Right renal cortex interstitium (tissue), 3 donors: ENCODE results near the gene FNBP1L. TPM values are rescaled to one million over a fixed set of nuclear protein-coding genes. Genes with fewer than 3 reads are reported as not detected.
A peak's percentile ranks its signal among the peaks of the same experiment; 100 is the strongest.

Experiments
- DNase-seq, 3 donors: peaks; one replicate each; pipeline ENCODE4 v3.0.0-alpha.2; 2013; ENCODE audit warnings: low read depth in 3 of 3, low spot score in 2 of 3
- polyA plus RNA-seq, 3 donors: library from polyadenylated mRNA; unstranded; fragments of 120-200 nt; gene quantifications; one replicate each; pipeline ENCODE4 v1.2.1, GENCODE V29; 2013; ENCODE audit not compliant: insufficient read length in 3 of 3

FNBP1L gene
- 100 to 1,000 TPM; 113 to 123 (median 118) TPM for polyA plus RNA-seq

DNA sequence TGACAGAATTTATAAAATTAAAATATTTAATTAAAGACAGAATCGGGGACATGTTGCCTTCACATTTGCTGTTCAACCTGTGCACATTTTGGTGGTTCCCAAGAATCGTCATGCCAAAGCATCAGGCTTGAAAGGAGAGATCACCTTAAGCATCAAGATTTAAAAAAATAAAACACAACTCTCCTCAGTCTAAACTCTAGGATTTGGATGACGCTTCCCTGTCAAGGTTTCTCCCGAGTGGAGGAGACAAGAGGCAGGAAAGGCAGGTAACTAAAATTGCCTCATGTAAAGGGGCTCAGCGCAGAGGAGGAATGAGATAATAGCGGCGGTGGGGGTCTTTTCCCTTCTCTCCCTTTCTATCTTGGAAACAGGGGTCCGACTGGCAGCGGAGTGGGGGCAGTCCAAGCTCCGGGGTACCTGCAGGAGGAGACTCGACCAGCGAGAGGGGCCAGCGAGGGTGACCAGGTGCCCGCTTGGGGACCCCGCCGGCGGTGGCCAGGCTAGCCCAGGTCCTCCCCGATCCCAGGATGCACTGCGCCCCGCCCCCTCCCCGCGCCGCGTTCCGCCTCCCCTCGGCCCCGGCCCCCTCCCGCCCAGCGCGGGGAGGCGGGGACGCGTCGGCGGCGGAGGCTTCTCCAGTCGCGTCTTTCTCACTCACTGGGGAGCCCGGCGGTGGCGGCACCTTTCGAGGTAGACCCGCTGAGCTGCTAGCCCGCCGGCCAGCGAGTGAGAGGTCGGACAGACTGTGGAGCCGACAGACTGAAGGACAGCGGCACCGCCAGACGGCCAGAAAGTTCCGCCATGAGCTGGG, at the start of gene FNBP1L:
TSS of gene FNBP1L (plus strand) at position 638 of the 811 bp plus-strand sequence. CDS start at position 802, 164 bp downstream.
- DNase-seq: peak in 2 of 3 donors; percentile 38 to 82

DNA sequence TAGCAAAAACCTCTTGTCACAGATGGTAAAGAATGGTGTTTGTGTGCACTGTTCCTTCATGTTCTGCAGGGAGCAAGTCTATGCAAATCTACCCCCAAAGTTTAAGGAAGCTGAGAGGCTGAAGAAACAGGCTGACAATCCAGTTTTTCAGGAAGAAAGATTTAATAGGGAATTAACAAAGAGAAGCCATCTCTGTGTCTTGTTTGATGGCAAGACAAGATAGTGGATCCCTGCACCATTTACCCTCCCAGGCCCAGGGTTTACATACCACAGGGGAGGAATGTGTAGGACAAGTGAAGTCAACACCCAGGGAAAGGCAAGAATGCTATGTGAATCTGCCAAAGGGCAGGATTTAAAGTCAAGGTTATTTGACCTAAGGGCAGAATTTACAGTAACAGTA, 48.1 kb upstream of the FNBP1L start:
- no peak for DNase-seq

DNA sequence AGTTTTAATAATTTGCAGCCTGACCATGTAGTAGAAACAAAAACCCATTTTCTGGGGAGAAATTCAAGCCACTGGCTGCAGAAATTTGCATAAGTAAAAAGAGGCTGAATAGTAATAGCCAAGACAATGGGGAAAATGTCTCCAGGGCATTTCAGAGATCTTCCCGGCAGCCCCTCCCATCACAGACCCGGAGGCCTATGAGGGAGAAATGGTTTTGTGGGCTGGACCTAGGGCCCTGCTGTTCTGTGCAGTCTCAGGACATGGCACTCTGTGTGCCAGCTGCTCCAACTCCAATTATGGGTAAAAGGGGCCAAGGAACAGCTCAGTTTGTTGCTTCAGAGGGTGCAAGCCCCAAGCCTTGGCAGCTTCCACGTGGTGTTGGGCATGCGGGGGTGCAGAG, 39.7 kb upstream of the FNBP1L start:
- DNase-seq: no peak

DNA sequence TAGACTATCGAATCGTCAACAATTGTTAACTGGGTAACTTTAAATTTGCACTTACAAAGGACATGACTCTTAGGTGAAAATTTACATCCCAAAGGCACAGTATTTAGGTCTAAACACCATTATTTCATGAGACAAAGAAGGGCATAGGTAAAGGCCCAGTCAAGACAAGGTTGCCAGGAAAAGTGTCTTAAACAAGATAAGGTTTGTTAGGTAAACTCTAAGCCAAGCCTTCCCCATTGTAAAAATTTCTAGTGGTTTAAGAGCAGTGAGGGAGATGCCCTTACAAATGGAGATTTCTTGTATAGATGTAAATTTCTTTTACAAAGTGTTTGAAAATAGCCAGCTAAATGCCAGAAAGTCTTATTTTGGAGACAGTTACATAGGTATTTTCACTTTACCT, 36.9 kb upstream of the FNBP1L start:
- no peak for DNase-seq

DNA sequence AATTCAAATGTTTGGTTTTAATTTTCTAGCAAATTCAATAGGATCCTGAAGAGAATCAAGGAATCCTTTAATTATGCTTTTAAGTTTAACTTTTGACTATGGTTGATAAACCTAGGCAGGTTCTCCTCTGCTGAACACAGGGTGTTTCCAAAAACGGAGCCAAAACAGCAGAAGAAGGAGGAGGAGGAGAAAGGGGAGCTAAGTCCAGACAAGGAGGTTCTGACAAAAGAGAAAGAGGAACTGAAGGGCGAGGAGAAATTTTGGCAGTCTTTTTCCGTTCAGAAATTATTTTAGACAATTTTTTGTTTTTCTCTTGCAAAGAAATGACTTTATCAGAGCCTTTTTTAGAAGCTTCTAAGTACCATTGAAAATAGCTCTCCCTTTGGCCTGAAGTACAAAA, 33.2 kb upstream of the FNBP1L start:
- DNase-seq: no peak

DNA sequence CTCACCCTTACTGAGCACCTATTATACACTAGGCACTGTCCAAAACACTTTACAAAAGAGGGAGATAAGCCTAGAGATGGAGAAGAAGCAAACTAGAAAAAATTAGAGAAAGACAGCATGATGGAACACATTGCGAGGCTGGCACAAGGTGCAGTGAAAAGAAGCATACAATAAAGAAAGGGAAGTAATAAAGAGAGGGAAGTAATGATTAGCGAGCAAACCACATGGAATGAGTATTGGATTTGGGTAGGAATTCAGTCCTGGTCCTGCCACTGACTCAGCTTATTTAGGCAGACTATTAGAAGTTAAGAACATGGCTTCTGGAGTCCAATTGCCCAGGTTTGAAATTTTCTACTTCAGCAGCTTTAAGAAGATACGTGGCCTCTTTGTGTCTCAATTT, 32.6 kb upstream of the FNBP1L start:
- DNase-seq: no peak

DNA sequence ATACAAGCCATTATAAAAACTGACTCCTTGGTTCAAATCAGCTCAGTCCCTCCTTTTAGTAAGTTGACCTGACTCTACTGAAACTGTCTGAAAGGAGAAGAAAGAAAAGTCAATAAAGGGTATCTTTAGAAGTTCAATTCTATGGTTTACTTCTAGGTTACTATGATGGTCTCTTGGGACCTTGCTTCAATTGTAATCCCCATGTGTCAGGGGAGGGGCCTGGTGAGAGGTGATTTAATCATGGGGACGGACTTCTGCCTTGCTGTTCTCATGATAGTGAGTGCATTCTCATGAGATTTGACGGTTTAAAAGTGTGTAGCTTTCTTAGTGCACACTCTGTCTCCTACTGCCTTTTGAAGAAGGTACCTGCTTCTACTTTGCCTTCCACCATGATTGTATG, 31.7 kb upstream of the FNBP1L start:
- no peak for DNase-seq

DNA sequence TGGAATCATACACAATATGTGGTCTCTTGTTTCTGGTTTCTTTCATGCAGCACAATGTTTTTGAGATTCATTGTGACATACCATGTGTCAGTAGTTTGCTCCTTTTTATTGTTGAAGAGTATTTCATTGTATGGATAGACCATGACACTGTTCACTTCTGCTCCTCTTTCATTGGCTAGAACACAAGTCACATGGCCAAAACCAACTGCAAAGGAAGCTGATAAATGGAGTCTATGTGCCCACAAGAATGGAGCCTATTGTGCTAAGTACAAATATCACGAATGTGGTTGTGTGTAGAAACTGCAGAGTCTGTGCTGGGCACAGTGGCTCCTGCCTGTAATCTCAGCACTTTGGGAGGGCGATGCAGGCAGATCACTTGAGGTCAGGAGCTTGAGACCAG, 28.6 kb upstream of the FNBP1L start:
- no peak for DNase-seq

DNA sequence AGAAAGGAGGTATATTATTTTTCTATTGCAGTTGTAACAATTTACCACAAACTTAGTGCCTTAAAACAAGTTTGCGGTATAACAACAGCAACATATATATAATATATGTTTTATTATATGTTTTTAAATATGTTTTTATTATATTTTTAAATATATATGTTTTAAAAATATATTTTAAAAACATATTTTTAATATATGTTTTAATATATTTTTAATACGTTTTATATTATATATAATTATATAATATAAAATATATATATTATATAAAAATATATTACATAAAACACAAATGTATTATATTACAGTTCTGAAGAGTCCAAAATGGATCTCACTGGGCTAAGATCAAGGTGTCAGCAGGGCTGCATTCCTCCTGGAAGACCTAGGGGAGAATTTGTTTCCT, 27.5 kb upstream of the FNBP1L start:
- DNase-seq: no peak

DNA sequence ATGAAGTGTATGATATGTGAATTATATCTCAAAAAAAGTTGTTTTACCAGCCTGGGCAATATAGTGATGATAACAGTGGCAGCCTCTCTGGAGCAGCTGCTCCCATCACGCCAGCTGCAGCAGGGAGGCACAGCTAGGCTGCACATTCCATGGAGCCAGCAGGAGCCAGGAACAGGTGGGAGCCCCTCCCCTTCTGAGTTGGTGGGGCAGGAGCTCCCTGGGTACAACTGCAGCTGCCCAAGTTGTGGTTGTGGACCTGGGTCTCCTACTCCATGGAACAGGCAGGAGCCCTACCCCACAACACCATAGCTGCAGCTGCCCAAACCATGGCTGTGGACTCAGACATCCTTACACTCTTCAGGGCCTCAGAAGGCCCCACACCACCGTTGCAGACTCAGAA, 21.7 kb upstream of the FNBP1L start:
- DNase-seq: no peak

DNA sequence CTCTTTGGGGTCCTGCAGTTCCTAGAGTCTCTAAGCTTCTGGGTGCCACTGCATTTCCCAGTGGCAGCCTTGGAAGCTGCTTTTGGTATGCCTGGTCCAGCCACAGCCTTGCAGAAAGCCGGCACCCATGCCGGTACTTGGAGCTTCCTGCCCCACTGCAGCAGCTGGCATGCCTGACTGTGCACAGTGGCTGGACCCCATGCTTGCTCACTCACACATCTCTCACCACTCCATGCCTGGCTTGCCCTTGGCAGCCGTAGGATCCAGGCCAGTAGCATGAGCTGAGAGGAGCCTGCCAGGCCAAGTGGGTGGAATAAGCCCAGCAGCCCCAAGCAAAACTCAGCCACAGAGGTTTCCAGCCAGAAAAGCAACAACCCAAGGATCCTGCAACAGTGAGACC, 20.3 kb upstream of the FNBP1L start:
- no peak for DNase-seq

DNA sequence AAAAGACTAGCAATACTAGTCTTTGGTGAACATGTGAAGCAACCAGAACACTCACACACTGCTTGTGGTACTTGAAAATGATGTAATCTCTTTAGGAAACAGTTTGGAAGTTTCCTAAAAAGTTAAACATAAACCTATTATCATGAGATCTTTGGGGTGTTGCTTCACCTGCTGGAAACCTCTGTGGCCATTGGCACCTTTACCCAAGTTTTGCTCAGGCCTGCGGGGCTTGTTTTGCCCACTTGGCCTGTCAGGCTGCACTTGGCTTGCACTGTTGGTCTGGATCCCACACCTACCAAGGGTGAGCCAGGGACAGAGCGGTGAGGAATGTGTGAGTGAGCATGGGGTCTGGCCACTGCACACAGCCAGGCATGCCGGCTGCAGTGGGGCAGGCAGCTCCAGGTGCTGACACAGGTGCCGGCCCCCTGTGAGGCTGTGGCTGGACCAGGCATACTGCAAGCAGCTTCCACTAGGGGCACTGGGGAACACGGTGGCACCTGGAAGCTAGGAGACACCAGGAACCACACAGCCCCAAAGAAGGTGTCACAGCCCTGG, 14.4 kb upstream of the FNBP1L start:
- no peak for DNase-seq

DNA sequence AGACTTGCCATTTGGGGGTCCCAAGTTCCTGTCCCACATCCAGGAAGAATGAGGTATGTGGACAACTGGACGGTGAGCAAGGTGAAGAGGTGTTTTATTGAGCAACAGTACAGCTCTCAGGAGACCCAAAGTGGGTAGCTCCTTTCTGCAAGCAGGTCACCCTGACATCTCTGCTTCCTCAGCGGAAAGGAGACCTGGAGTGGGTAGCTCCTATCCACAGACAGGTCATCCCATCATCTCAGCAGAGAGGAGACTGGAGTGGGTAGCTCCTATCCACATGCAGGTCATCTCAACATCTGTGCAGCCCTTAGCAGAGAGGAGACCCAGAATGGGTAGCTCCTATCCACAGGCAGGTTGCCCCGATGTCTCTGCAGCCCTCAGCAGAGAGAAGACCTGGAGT, 13.8 kb upstream of the FNBP1L start:
- DNase-seq: no peak

DNA sequence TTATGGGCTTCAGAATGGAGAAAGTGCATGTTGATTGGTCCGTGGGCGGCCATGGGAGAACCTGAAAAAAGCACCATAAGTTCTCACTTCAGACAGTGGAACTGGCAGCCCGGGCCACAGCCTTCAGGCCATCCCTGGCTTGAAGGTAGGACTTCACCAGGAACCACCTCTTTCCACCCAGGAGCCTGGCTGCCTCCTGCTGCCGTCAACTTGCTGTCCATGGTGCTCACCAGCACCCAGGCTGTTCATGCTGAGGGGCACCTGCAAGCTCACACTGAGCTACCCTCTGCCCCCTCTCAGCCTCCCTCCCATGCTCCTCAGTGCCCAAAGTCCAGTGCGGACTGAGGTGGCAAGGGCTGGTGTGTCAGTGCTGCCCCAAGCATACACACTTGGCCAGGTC, 12.9 kb upstream of the FNBP1L start:
- DNase-seq: no peak

DNA sequence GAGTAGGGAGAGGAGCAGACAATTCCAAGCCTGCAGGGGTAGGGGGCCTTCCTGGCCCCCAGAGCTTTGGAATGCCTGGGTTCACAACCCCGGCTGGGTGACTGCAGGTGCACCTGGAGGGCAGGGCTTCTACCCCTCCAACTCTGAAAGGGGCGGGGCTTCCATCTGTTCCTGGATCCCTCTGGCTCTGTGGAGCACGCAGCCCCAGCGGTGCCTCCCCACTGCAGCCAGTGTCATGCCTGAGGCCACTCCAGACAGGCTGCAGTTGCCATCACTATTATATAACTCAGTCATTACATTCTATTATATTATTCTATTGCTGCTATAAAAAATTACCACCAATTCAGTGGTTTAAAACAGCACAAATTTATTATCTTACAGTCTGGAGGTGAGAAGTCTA, 12.5 kb upstream of the FNBP1L start:
- DNase-seq: no peak

DNA sequence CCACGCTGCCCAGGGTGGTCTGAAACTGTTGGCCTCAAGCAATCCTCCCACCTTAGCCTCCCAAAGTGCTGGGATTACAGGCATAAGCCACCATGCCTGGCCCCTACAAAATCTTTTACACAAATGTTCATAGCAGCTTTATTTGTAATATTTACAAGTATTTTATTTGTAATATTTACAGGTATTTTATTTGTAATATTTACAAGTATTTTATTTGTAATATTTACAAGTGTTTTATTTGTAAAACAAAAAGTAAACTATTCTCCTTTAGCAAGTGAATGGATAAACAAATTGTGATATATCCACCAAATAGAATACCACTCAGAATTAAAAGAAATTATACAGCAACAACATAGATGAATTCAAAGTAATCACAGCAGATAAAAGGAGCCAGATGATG, 11.4 kb upstream of the FNBP1L start:
- no peak for DNase-seq

DNA sequence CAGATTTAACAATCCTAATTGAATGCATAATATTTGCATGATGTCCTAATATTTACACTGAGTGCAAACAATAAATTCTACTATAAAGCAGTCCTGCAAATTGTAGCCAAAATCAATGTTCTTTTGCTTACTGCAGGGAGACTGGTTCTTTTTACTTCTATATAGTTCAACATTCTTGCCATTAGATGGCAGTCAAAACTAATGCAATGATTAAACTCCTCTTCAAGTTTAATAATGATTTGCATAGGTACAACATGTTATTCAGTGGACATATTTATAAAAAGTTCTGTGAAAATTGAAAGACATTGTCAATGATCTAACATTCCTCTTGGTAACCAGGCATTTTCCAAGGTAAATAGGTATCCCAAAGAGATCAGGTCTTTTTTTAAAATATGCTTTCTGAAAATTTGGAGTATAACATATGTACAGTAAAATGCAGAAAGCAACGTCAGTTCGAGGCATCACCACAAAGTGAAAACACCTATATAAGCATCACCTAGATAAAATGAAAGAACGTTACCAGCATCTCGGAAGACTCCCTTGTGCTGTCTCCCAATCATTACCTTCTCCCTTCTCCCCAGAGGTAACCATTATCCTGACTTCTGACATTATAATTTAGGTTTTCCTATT, 9.8 kb upstream of the FNBP1L start:
- DNase-seq: peak in 2 of 3 donors; percentile 27 to 46

DNA sequence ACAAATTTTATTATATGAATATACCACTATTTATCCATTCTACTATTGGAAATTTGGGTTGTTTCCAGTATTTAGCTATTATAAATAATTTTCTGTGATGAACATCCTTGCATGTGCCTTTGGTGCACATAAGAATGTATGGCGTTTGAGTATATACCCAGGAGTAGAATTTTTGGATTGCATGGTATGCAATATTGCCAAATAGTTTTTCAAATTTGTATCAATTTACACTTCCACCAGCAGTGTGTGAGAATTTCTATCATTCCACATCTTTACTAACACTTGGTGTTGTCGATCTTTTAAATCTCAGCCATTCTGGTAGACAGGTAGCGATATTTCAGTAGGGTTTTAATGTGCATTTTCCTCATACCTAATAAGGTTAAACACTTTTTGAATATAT, 9.2 kb upstream of the FNBP1L start:
- DNase-seq: no peak

DNA sequence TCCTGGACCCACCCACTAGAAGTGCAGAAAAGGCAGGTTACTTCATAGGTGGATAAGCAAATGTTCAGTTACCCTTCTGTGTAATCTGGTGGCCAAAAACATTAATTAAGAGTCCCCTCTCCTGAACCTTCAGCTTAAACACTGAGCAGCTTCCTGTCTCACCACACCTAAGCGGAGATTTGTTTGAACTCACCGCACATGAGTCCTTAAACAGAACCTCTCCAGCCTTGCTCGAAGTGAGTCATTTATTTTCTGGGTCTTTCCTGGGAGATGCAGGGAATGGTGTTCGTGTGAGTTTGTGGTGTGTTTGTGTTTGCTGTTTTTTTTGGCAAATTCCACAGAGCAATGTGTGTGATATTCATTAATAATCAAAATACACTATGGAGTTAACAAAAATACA, 7.6 kb upstream of the FNBP1L start:
- no peak for DNase-seq

DNA sequence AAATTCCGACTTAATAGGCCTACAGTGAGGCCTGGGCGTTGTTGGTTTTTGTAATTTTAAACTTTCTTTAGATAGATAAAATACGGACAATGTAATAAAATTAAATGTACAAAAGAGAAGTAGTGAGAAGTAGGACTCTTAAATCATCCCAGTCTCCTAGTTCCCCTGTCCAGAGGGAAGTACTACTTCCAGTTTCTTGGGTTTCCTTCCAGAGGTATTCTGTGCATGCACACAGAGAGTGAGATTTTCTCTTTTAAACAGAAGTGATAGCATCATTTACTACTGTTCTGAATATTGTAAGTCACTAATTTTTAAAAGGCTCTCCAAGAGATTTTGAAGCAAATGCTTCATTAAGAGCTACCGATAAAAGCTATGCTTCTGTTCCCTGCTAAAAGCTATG, 7.2 kb upstream of the FNBP1L start:
- DNase-seq: no peak

DNA sequence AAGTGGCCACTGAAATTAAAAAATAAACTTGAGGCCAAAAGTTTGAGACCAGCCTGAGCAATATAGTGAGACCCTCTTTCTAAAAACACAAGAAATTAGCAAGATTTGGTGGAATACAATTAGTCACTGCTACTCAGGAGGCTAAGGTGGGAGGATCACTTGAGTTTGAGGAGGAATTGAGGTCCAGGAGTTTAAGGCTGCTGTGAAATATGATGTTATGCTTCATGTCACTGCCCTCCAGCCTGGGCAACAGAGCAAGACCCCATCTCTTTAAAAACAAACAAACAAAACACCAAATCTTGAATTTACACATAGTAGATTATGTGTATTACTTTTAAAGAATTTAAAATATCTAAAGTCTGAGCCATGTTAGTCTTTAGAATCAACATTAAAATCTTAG, 6.3 kb upstream of the FNBP1L start:
- DNase-seq: no peak

DNA sequence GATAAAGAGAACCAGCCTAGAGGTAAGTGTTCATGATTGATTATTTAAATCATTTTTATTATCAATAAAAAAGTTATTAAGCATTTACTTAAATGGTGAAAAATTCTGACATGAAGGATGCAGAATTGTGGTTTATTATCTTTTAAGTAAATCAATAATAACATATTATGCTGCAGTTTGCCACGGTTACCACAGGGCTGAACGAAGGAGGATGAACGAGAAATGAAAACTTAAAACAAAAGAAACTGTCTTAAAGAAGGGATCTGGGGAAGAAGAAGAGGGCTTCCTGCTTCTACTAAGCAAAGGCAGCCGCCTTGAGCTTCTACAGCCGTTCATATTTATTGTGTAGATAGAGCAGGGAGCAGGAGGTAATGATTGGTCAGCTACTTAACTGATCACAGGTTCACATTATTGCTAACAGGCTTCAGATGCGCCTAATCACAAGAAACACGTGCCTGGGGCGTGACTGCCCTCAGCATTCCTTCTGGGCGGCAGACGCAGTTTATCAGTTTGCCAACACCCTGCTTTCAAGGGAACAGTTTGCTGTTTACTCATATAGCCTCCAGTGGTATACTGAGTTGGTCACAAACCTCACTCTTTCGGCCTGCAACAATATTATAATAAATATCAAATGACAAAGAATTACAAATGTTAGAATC, 5.8 kb upstream of the FNBP1L start:
- DNase-seq: no peak
